ENCODE data around the gene TRIM41.
"Not testable (repeated sequence)": the region's sequence is repeated elsewhere in the genome, so short reads cannot be mapped to it uniquely, and the experiment has no call there.

Gene TRIM41

DNA sequence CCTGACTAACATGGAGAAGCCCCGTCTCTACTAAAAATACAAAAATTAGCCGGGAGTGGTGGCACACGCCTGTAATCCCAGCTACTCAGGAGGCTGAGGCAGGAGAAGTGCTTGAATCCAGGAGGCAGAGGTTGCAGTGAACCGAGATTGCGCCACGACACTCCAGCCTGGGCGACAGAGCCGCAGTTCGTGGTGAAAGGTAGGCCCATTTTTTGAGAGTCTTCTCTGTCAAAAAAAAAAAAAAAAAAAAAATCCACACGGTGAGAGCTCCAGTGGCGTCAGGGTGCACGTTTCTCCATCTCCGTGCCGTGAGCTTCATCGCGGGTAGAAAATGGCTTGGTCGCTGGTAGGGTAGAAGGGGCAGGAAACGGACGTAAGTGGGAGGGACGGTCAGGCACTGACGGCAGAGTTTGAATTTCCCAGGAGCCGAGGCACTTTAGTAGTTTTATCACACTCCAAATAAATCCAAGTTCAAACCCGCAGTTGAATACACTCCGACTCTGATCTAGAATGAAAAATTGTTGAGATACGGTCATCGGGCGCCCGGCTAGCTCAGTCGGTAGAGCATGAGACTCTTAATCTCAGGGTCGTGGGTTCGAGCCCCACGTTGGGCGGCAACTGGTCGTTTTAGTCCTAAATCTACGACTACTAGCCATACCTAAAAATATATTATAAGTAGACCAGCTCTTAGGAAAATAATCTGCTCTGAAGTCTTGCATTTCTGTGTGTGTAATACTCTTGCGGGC lies 15.7 kb upstream of the TRIM41 start:
- CTCF ChIA-PET, result interaction anchor here (1.0 to 4.4 kb wide), 8 partner anchors 10 to 25 kb away, joined by 3 to 29 read pairs (median 8); partner anchors contain the start of gene TRIM41
- TF ChIP-seq, protein P1, sequence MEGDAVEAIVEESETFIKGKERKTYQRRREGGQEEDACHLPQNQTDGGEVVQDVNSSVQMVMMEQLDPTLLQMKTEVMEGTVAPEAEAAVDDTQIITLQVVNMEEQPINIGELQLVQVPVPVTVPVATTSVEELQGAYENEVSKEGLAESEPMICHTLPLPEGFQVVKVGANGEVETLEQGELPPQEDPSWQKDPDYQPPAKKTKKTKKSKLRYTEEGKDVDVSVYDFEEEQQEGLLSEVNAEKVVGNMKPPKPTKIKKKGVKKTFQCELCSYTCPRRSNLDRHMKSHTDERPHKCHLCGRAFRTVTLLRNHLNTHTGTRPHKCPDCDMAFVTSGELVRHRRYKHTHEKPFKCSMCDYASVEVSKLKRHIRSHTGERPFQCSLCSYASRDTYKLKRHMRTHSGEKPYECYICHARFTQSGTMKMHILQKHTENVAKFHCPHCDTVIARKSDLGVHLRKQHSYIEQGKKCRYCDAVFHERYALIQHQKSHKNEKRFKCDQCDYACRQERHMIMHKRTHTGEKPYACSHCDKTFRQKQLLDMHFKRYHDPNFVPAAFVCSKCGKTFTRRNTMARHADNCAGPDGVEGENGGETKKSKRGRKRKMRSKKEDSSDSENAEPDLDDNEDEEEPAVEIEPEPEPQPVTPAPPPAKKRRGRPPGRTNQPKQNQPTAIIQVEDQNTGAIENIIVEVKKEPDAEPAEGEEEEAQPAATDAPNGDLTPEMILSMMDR (IDR thresholded peaks at IDR 0.05; ENCODE audit: insufficient read depth, low read length, missing control alignments), result no peak
- peak overlapping the region; percentile 57 for H3K4me3 ChIP-seq (ENCODE audit: low read depth, low read length)
- peak; percentile 71 for DNase-seq (ENCODE audit: low read depth, low spot score)
- POLR2A ChIA-PET, result interaction anchor here (0.9 to 2.7 kb wide), 8 partner anchors 15 to 54 kb away, joined by 3 to 26 read pairs (median 8); partner anchors contain the start of genes RACK1, TRIM41 and TRIM52

DNA sequence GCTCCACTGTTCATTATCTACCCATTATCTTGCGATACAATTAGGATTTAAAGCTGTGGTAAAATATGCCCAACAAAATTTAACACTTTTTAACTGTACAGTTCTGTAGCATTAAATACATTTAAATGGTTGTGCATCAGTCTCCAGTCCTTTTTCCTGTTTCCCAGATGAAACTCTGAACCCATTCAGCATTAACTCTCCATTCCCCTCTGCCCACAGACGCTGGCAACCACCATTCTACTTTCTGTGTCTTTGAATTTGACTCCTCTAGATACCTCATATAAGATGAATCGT lies 15.2 kb upstream of the TRIM41 start:
- CTCF ChIA-PET, result interaction anchor here (1.2 to 4.4 kb wide), 5 partner anchors 10 to 25 kb away, joined by 3 to 29 read pairs (median 8); no protein-coding TSS in a partner anchor
- POLR2A ChIA-PET, result interaction anchor here (0.9 to 2.7 kb wide), 6 partner anchors 14 to 53 kb away, joined by 3 to 26 read pairs (median 12); partner anchors contain the start of gene TRIM52
- H3K4me3 ChIP-seq (ENCODE audit: low read depth, low read length), result no peak overlapping the region

DNA sequence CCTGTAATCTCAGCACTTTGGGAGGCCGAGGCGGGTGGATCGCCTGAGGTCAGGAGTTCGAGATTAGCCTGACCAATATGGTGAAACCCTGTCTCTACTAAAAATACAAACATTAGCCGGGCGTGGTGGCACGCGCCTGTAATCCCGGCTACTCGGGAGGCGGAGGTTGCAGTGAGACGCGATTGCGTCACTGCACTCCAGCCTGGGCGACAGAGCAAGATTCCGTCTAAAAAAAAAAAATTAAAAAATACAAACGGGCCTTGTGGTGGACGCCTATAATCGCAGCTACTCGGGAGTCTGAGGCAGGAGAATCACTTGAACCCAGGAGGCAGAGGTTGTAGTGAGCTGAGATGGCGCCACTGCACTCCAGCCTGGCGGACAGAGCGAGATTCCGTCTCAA lies 14.1 kb upstream of the TRIM41 start:
- DNase-seq (ENCODE audit: low read depth, low spot score); H3K4me3 ChIP-seq (ENCODE audit: low read depth, low read length); POLR2A ChIA-PET; CTCF ChIA-PET: not testable (repeated sequence)

More for the DNA sequence above, 15.2 kb upstream of the TRIM41 start:
- TF ChIP-seq, protein P1 (IDR thresholded peaks at IDR 0.05; ENCODE audit: insufficient read depth, low read length, missing control alignments), result no peak
- no peak for DNase-seq (ENCODE audit: low read depth, low spot score)

DNA sequence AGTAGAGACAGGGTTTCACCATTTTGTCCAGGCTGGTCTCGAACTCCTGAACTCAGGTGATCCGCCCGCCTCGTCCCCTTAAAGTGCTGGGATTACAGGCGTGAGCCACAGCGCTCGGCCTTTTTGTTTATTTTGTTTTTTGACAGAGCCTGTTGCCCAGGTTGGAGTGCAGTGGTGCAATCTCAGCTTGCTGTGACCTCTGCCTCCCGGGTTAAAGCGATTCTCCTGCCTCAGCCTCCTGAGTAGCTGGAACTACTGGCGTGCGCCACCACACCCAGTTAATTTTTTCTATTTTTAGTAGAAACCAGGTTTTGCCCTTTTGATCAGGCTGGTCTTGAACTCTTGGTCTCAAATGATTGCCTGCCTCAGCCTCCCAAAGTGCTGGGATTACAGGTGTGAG lies 12.9 kb upstream of the TRIM41 start:
- DNase-seq (ENCODE audit: low read depth, low spot score); POLR2A ChIA-PET; CTCF ChIA-PET; H3K4me3 ChIP-seq (ENCODE audit: low read depth, low read length): not testable (repeated sequence)

DNA sequence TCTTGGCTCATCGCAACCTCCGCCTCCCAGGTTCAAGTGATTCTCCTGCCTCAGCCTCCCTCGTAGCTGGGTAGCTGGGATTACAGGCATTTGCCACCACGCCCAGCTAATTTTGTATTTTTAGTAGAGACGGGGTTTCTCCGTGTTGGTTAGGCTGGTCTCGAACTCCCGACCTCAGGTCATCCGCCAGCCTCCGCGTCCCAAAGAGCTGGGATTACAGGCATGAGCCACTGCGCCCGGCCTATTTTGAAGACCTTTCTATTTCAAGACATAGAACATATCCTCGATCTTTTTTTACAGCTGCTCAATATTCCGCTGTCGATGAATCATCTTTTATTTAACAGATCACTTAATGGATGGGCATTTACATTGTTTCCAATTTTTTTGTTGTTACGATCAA lies 12.4 kb upstream of the TRIM41 start:
- H3K4me3 ChIP-seq (ENCODE audit: low read depth, low read length); POLR2A ChIA-PET; DNase-seq (ENCODE audit: low read depth, low spot score); CTCF ChIA-PET: not testable (repeated sequence)

DNA sequence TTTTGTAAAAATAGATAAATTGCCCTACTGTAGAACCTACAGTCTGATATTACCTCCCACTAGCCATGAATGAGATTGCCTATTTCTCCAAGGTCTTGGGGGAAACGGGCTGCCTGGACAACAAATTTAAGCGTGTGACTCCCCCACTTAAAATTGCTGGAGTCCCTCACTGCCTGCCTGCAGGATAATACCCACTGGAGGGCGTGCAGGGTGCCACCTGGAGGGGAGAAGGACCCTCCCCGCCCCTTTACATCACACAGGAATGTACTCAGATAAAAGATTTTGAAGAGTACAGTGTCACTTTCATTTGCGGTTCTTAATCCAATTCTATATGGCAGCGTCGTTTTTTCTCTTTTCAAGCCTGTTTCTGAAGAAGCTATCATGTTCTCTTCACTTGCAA lies 11.9 kb upstream of the TRIM41 start:
- H3K4me3 ChIP-seq (ENCODE audit: low read depth, low read length), result no peak overlapping the region
- TF ChIP-seq, protein P1 (IDR thresholded peaks at IDR 0.05; ENCODE audit: insufficient read depth, low read length, missing control alignments), result no peak
- POLR2A ChIA-PET, result no interaction called here
- no peak for DNase-seq (ENCODE audit: low read depth, low spot score)
- CTCF ChIA-PET, result no interaction called here

DNA sequence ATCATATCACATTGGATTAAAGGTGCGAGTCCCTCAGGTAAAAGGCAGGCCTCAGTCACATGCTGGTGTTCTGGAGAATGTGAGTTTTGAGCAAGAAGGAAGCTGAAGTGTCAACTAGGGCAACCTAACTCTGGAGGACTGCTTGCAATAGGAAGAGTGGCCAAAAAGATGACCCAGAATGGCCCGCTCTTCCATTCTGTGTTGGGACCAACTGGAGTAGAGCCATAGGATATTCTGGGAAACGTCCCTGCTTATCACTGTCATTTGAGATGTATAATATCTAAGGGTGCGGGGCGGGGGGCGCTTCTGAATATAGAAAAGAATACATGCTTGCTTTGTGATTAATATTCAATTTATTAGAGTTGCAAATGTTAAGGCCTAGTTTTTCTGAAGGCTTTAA lies 11.0 kb upstream of the TRIM41 start:
- ChIA-PET CTCF (no interaction called here), POLR2A (no interaction called here)
- DNase-seq (ENCODE audit: low read depth, low spot score), result no peak
- TF ChIP-seq, protein P1 (IDR thresholded peaks at IDR 0.05; ENCODE audit: insufficient read depth, low read length, missing control alignments), result no peak
- H3K4me3 ChIP-seq (ENCODE audit: low read depth, low read length), result no peak overlapping the region

DNA sequence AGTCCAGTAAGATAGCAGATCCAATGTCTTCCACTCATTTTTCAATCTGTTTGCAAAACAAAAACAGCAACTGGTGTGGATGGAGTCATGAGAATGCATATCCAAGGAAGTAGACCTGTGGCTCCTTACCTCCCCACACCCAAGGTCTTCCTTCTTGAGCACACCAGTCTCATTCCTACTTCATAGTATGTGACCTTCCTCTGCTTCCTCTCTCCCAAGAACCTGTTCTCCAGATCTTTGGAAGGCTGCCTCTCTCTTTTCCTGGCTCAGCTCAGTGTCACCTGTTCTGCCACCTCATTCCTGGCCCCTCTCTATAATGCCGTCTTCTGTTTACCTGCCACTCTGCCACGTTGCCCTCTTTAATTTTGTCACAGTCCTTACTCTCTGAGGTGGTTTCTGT lies 10.1 kb upstream of the TRIM41 start:
- CTCF ChIA-PET, result no interaction called here
- POLR2A ChIA-PET, result no interaction called here

DNA sequence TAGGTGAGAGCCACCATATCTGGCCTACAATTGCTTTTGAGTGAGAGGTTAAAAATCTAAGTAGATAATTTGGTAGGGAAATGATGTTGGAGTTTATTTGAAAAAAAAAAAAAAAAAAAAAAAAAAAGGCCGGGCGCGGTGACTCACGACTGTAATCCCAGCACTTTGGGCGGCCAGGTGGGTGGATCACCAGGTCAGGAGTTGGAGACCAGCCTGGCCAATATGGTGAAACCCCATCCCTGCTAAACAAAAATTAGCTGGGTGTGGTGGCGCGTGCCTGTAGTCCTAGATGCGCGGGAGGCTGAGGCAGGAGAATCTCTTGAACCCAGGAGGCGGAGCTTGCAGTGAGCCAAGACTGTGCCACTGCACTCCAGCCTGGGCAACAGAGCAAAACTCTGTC lies 8.8 kb upstream of the TRIM41 start:
- CTCF ChIA-PET, result interaction anchor here (1.2 kb wide), 1 partner anchor 9 kb away, joined by 4 read pairs; the partner anchor contains the start of gene TRIM7
- DNase-seq (ENCODE audit: low read depth, low spot score); POLR2A ChIA-PET; H3K4me3 ChIP-seq (ENCODE audit: low read depth, low read length): not testable (repeated sequence)

More for the DNA sequence above, 10.1 kb upstream of the TRIM41 start:
- DNase-seq (ENCODE audit: low read depth, low spot score), result no peak
- H3K4me3 ChIP-seq (ENCODE audit: low read depth, low read length), result no peak overlapping the region
- TF ChIP-seq, protein P1 (IDR thresholded peaks at IDR 0.05; ENCODE audit: insufficient read depth, low read length, missing control alignments), result no peak

Data from AG04449 (cell line).